GM21529 (cell line): Measurements from ENCODE around the gene ATG3.

Experiments used
- ATAC-seq: cut with Tn5 transposase; IDR thresholded peaks from one replicate; pipeline ENCODE4 v1.9.1; 2021; ENCODE audit not compliant: unreplicated experiment

Gene ATG3

DNA sequence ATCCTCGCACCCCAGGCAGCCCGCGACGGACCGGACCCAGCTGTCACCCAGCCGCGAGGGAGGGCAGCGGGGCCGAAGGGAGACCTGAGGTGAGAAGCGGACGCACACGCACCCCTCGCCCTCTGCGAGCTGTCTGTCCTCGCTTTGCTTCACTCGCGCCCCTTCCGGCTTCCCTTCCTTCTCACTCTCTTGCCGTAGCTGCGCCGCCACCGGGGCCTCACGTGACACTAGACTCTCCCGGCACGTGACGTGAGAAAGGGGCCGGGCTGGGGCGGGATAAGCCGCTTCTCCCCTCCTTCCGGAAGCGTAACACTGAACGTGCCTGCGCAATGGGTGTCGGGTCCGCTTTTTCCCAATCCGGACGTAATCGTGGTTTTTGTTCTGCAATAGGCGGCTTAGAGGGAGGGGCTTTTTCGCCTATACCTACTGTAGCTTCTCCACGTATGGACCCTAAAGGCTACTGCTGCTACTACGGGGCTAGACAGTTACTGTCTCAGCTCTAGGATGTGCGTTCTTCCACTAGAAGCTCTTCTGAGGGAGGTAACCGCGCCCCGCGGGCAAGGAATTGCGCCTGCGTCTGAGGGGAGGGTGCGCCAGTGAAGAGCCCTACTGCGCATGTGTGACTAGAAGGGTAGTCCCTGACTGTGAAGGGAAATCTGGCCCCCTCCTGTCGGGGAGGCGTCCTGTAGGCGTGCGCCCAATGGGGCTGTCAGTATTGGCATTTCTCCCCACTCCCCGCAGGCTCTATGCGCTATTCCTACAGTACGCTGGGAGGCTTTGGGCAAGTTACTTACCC, at the start of gene ATG3, which contains the start of gene SLC35A5:
TSS of gene ATG3 (minus strand) at position 229 of the 796 bp plus-strand sequence. CDS start 434 bp downstream, outside the sequence.
TSS of gene SLC35A5 (plus strand) at position 312 of the 796 bp plus-strand sequence. CDS start 1,359 bp downstream, outside the sequence.
- peak; percentile 78 for ATAC-seq

DNA sequence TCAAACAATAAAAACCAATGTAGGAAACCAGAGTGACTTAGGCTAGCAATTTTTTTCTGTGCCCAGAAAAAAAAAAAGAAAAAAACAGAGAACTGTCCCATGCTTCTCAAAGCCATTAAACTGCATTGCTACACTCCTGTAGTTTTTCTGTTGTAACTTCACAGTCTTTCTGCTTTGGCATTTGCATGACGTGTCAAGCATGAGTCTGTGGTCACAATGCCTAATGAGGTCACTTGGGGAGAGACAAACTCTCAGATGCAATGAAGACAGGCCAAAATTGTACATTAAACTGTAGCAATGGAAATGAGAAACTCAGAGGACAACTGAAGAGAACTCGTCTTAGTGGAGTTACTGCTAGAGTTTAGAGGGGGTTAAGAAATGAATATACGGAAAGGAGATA, 48.4 kb upstream of the ATG3 start:
- ATAC-seq, result no peak

- no peak for ATAC-seq
These were observed 46.1 kb upstream of the ATG3 start for GRCh38 chr3:112607863-112608262.

GRCh38 chr3:112606098-112606497, 44.3 kb upstream of the ATG3 start:
- ATAC-seq, result no peak

- no peak for ATAC-seq
These were observed 43.5 kb upstream of the ATG3 start for GRCh38 chr3:112605285-112605684.

DNA sequence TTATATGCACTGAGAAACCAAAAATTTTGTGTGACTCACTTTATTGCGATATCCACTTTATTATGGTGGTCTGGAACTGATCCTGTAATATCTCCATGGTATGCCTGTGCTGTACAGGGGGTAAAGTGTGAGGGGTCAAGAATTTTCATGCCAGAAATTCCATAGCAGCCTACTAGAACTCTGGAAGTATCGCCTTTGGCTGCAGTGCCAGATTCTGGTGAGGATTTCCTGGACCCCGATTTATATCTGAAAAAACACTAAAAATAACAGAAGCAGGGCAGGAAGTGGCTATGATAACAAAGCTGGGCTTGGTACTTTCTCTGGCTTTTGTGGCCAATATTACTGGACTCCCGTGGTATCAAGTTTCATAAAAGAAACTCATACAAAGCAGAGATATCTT, 42.8 kb upstream of the ATG3 start:
- ATAC-seq, result no peak

- peak; percentile 84 for ATAC-seq
These were observed 40.6 kb upstream of the ATG3 start for GRCh38 chr3:112602217-112602838.

DNA sequence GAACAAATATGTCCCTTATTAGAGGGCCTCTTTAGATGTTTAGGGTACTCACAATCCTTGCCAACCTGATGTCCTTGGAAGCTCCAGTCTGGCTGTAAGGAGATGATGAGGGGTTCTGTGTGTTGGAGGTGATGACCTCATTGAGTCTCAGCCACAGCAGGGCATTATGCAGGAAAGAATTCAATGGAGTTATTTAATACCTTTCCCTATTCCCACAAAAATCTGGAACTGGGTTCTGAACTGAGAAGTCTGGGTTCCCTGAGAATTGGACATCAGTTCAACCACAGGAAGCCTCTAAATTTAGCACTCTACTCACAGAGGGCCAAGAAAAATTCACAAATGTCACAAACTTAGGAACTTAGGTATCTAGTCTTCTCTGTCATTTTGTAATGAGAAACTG, 37.0 kb upstream of the ATG3 start:
- ATAC-seq, result no peak

- no peak for ATAC-seq
These were observed 36.2 kb upstream of the ATG3 start for GRCh38 chr3:112597945-112598344.

GRCh38 chr3:112594856-112595255, 33.1 kb upstream of the ATG3 start:
- no peak for ATAC-seq

DNA sequence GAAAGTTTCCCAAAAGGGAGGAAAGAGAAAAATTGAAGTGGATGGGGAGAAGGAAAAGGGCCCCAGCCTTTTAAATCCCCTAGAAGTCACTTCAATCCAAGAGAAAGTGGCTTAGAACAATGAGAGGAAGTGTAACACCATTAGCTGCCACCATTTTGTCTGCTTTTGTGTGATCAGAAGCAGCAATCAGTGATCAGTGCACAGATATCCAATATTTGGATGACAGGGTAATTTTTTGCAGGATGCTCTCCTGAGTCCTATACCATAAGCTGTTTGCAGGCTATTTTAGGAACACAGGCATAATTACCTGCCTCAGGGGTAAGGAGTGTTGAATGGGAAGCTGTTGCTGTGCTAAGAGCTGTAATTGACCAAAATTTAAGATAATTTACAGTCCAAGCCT, 31.5 kb upstream of the ATG3 start:
- no peak for ATAC-seq

DNA sequence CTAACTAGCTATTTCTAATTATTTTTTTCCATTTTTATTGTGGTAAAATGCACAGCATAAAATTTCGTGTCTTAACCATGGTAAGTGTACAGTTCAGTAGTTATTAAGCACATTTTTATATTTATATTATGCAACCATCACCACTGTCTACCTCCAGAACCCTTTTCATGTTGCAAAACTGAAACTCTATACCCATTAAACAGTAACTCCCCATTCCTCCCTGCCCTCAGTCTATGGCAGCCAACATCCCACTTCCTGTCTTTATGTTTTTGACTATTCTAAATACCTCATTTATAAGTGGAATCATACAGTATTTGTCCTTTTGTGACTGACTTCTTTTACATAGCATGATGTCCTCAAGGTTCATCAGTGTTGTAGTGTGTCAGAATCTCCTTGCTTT, 25.6 kb upstream of the ATG3 start:
- ATAC-seq, result no peak

DNA sequence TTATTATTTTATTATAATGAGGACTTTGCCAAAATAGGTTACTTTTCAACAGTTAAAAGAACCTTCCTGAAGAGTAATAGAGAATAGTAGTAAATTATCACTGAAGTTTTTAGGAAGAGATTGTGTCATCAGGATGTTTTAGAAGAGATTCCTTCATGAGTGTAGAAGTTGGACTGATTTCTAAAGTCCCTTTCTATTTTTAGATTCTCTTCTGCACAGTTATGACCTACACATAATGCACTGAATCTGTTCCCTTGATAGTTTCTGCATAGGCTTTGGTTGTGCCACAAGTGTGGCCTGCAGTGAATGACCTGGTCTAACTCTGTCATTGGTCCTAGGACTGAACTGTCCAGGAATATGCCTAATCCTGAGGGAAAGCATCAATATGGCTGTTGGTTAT, 24.0 kb upstream of the ATG3 start:
- ATAC-seq, result no peak

DNA sequence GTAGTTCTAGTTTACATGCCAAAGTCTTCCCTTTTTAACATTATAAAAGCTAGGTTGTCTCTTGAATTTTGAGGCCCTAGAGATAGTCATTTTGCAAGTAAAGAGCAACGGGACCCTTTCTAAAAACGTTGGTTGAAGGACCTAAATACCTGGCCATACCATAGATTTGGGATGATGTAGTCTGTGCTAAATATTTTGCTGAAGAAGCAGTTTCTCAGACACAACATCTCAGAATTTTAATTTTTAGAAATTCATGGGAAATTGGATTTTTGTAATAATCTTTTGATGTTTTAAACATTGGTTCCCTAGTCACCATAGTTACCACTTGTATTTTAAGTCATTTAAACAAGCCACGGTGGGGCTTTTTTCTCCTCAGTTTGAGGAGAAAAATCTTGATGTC, 21.3 kb upstream of the ATG3 start:
- ATAC-seq, result no peak

DNA sequence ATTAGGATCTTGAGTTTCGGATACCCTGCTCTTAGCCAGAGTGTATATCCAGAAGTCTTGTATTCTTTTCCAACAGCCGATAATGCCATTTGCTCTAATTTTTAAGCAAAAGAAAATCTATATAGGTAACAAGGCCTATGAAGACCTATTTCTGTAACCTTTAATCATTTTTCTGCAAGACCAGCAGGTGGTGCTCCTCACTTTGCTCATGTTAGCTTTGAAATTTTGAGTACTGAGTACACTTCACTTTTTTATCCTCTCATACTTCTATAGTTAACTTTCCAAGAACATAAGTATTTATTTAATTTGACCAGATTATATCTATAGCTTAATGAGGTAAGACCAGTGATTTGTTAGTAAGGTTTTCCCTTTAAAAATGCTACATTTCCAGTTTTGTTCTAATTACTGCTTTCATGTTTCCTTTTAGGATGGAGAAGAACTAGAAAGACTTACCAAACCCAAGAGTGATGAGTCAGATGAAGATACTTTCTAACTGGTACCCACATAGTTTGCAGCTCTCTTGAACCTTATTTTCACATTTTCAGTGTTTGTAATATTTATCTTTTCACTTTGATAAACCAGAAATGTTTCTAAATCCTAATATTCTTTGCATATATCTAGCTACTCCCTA, 20.6 kb upstream of the ATG3 start:
- ATAC-seq, result peak; percentile 49

- no peak for ATAC-seq
These were observed 17.9 kb upstream of the ATG3 start for GRCh38 chr3:112579697-112580096.

- no peak for ATAC-seq
These were observed 17.5 kb upstream of the ATG3 start for GRCh38 chr3:112579232-112579631.

DNA sequence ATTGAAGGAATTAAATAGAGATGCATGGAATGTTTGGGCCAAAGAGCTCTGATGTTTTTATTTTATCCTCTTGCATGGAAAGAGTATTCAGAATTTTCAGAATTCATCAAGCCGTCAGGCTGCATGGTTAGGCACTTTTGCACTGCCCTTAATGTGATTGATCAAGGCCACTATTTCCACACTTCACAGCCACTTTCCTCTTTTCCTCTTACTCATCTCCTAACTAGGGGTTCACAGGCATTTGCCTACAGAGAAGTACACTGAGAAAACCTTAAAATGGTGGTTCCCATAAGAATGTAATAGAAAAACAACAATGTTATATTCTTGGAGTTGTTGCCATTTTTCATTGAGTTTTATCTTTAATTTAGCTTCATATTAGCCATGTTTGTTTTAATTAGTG, 10.9 kb upstream of the ATG3 start:
- no peak for ATAC-seq

DNA sequence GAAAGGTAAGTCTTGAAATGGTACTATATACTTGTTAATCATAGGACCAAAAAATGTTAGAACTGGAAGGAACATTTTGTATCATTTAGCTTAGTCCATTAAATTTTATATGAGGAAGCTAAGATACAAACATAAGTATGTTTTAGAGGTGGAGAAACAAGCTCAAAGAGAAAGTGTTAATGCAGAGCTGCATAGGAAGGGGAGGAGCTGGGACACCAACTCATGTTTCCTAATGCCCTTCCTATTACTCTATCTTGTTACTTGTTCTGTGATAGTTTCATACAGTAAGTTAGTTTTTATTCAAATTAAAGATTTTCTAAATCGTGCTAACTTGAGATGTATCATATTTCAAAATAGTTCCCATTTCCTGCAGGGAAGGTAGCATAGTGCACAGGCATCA, 7.5 kb upstream of the ATG3 start:
- no peak for ATAC-seq

DNA sequence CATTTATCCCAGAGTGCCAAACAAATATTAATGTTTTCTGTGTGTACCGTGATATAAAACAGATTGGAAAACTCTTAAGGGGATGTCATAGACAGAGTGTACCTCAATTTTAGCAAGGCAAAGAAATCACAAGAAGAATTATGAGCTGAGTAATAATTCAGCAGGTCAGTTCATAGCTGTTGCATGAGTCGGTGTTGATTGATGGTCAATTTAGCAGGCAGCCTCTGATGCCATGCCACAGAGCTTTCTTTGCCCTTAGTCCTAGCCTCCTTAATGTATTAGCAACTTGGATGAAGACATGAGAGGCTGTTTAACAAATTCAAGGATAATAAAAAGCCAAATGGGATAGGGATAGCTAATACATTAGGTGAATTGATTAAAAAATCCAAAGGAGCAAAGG, 6.9 kb upstream of the ATG3 start:
- ATAC-seq, result no peak

DNA sequence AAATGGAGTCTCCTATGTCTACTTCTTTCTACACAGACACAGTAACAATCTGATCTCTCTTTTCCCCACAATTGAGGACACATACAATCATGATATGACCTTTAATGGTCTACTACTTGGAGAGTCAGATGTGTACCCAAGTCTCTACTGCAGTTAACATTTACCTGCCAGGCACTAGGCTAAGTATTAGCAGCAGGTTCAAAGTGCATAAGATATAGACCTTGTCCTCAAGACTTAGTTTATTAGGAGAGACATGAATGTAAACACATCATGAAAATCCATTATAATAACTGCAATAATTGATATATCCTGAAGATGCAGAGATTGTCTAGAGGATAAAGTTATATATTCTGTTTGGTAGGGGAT, 3.2 kb upstream of the ATG3 start:
- ATAC-seq, result no peak
